Activated naive CD8-positive, alpha-beta T cell treated with anti-CD3 and anti-CD28 coated beads, Interleukin-2, amount 50 U/mL, for 16 hours (primary cell): ENCODE results near the gene ZNF154.
"Not testable (repeated sequence)": the region's sequence is repeated elsewhere in the genome, so short reads cannot be mapped to it uniquely, and the experiment has no call there.

Experiments
- DNase-seq: peaks from one replicate; pipeline ENCODE4 v3.0.0-alpha.2; 2020; ENCODE audit warnings: low read depth, low spot score

Gene ZNF154

GRCh38 chr19:57708641-57709361, at the start of gene ZNF154:
TSS of gene ZNF154 (minus strand) at chr19:57709204. CDS start at chr19:57708971, 233 bp downstream.
- DNase-seq: peak; percentile 11

GRCh38 chr19:57757941-57758340, 48.9 kb upstream of the ZNF154 start:
- DNase-seq: no peak

- no peak for DNase-seq
Measured at GRCh38 chr19:57755031-57755430, 46.0 kb upstream of the ZNF154 start.

- no peak for DNase-seq
Measured at GRCh38 chr19:57754091-57754673, 45.2 kb upstream of the ZNF154 start.

GRCh38 chr19:57748029-57748428, 39.0 kb upstream of the ZNF154 start:
- no peak for DNase-seq

- DNase-seq: no peak
Measured at GRCh38 chr19:57747472-57747807, 38.4 kb upstream of the ZNF154 start.

- DNase-seq: peak; percentile 59
Measured at GRCh38 chr19:57746580-57747471, 37.8 kb upstream of the ZNF154 start, which contains the start of gene ZNF776. TSS of gene ZNF776 (plus strand) at chr19:57746815. CDS start at chr19:57747059, 244 bp downstream.

- not testable (repeated sequence) for DNase-seq
Measured at GRCh38 chr19:57738770-57739169, 29.8 kb upstream of the ZNF154 start.

- not testable (repeated sequence) for DNase-seq
Measured at GRCh38 chr19:57738320-57738719, 29.3 kb upstream of the ZNF154 start.

GRCh38 chr19:57720878-57721277, 11.9 kb upstream of the ZNF154 start:
- DNase-seq: no peak

GRCh38 chr19:57719901-57720519, 11.0 kb upstream of the ZNF154 start:
- no peak for DNase-seq

- no peak for DNase-seq
Measured at GRCh38 chr19:57719424-57719823, 10.4 kb upstream of the ZNF154 start.

GRCh38 chr19:57712222-57712621, 3.2 kb upstream of the ZNF154 start:
- no peak for DNase-seq

GRCh38 chr19:57709616-57710015, 612 bp upstream of the ZNF154 start:
- no peak for DNase-seq

GRCh38 chr19:57706346-57706745, 2.7 kb downstream of the ZNF154 start:
- no peak for DNase-seq

- no peak for DNase-seq
Measured at GRCh38 chr19:57701625-57702024, 7.4 kb downstream of the ZNF154 start.

GRCh38 chr19:57689750-57690149, 19.3 kb downstream of the ZNF154 start:
- no peak for DNase-seq

- no peak for DNase-seq
Measured at GRCh38 chr19:57688011-57688763, 20.8 kb downstream of the ZNF154 start.

- DNase-seq: no peak
Measured at GRCh38 chr19:57687363-57688010, 21.5 kb downstream of the ZNF154 start.

- no peak for DNase-seq
Measured at GRCh38 chr19:57686727-57687126, 22.3 kb downstream of the ZNF154 start.
